Left lung (tissue), 10 donors: ENCODE results near the gene OMP. TPM values are rescaled to one million over a fixed set of nuclear protein-coding genes. Genes with fewer than 3 reads are reported as not detected.

ENCODE experiments used
- ATAC-seq: fragments of 200-7000 bp; cut with Tn5 transposase; one replicate; pipeline ENCODE4 v1.9.1; 2020; ENCODE audit warnings: moderate library complexity
- DNase-seq, 4 donors: peaks; one replicate each; pipeline ENCODE4 v3.0.0-alpha.2; 2013 to 2020
- H3K27ac ChIP-seq, 2 donors: fragments of 200-600 bp; sonication (generic) in 1 of 2; one replicate each; pipeline versions ENCODE4 v1.5.0 to v1.8.0; 2020 to 2021
- H3K27me3 ChIP-seq, 2 donors: fragments of 200-600 bp; sonication (generic) in 1 of 2; one replicate each; pipeline versions ENCODE4 v1.5.0 to v1.8.0; 2020 to 2021
- H3K36me3 ChIP-seq, 2 donors: fragments of 200-600 bp; sonication (generic) in 1 of 2; one replicate each; pipeline versions ENCODE4 v1.5.0 to v1.8.0; 2020 to 2021
- H3K4me1 ChIP-seq, 2 donors: fragments of 200-600 bp; one replicate each; pipeline ENCODE4 v1.8.0; 2021
- H3K4me3 ChIP-seq, 2 donors: fragments of 200-600 bp; sonication (generic) in 1 of 2; one replicate each; pipeline versions ENCODE4 v1.5.0 to v1.8.0; 2020 to 2021; ENCODE audit warnings: mild to moderate bottlenecking in 1 of 2
- H3K9me3 ChIP-seq, 2 donors: fragments of 200-600 bp; sonication (generic) in 1 of 2; one replicate each; pipeline versions ENCODE4 v1.5.0 to v1.8.0; 2020 to 2021
- intact Hi-C, 2 donors: fragments of 100-400 bp; cut with DNase I; formaldehyde crosslinking; loops; one replicate each; pipeline versions ENCODE4 v1.11.2 to v1.14.2; 2022
- polyA plus RNA-seq, 6 donors: library from polyadenylated mRNA; unstranded; fragments of 120-200 nt; gene quantifications; one replicate each; pipeline ENCODE4 v1.2.1, GENCODE V29; 2013; ENCODE audit not compliant: insufficient read length in 6 of 6
- total RNA-seq, 2 donors: library from RNA; stranded (reverse); fragmentation: NEBNext Ultra II Directional; extraction: Animal tissue kit (Norgen Biotek cat#: 25700); gene quantifications; one replicate each; pipeline ENCODE4 v1.2.1, GENCODE V29; 2021
- TF ChIP-seq, protein P1 (sequence below), 2 donors: fragments of 200-600 bp; sonication (generic) in 1 of 2; IDR thresholded peaks; one replicate each; pipeline versions ENCODE4 v1.5.0 to v1.8.0; 2021; ENCODE audit warnings: antibody characterized with exemption in 2 of 2
- donor health status: DM: no; HTN: yes; CAD: no.
- donor health status: DM: no; HTN: no; CAD: no.

OMP gene
- total and polyA plus RNA-seq, 8 donors = 0.34 to 0.46 (median 0.40) TPM; not detected in 4

DNA sequence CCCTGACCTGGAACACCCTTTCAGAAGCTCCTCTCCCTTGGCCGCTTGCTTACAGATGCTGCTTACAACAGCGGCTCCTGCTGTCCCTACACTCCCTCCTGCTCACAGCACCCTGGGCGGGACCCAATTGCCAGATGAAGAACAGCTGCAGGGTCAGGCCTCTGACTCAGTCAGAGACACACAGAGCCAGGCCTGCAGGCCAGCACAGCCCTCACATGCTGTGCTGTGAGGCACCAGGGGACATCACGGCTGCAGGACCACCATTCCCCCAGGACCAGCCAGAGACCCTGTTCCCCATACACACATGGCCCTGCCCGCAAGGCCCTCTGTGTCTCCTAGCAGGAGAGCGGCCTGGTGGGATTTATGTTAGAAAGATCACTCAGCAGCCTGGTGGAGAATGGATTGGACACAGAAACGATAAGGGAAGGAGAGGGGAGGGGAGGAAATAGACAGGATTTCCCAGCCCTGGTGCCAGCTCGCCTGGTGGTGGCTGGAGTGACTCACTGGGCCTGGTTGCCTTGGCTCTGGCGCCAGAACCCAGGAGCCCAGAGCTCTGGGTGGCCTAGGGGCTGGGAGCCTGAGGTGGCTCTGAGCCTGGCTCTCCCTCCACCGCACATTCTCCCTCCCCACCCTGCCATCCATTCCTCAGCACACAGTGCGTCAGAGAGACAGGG lies 29.2 kb upstream of the OMP start:
- peaks cover 26 to 35% of the 10 kb centered on the region in 2 donors for H3K4me1 ChIP-seq
- peak; percentile 78 to 89 (median 81) for DNase-seq
- H3K9me3 ChIP-seq = no peaks in the 10 kb centered on the region
- intact Hi-C loops = no loop called here
- no peak overlapping the region for H3K4me3 ChIP-seq
- H3K27me3 ChIP-seq = no peaks in the 10 kb centered on the region
- TF ChIP-seq, protein P1, sequence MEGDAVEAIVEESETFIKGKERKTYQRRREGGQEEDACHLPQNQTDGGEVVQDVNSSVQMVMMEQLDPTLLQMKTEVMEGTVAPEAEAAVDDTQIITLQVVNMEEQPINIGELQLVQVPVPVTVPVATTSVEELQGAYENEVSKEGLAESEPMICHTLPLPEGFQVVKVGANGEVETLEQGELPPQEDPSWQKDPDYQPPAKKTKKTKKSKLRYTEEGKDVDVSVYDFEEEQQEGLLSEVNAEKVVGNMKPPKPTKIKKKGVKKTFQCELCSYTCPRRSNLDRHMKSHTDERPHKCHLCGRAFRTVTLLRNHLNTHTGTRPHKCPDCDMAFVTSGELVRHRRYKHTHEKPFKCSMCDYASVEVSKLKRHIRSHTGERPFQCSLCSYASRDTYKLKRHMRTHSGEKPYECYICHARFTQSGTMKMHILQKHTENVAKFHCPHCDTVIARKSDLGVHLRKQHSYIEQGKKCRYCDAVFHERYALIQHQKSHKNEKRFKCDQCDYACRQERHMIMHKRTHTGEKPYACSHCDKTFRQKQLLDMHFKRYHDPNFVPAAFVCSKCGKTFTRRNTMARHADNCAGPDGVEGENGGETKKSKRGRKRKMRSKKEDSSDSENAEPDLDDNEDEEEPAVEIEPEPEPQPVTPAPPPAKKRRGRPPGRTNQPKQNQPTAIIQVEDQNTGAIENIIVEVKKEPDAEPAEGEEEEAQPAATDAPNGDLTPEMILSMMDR (IDR thresholded peaks at IDR 0.05) = peak in 1 of 2 donors; percentile 13
- peak overlapping the region; percentile 55 to 81 for H3K27ac ChIP-seq
- ATAC-seq = peak; percentile 83
- no peaks in the 10 kb centered on the region for H3K36me3 ChIP-seq

DNA sequence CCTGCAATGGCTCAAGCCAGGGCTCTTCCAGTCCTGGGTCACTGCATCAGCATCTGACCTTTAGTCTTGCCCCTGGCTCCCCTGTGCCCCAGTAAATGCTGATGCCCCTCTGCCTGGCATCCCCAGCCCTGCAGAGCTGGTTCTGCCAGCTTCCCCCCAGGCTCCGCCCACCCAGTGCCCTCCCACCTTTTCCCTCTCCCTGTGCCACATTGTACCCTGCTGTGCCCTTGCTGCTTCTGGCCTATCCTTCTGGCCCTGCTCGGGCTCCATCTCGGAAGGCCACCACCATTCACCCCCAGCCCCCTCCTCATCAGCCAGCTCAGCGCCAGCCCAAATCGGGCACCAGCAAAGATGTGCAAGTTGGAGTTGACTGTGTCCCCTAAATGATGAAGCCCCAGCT lies 28.4 kb upstream of the OMP start:
- TF ChIP-seq, protein P1 (IDR thresholded peaks at IDR 0.05) = no peak
- intact Hi-C loops = no loop called here
- Histone ChIP-seq H3K27me3 (no peaks in the 10 kb centered on the region), H3K36me3 (no peaks in the 10 kb centered on the region), H3K4me1 (peaks cover 26 to 35% of the 10 kb centered on the region in 2 donors), H3K27ac (peak overlapping the region; percentile 55 to 81), H3K9me3 (no peaks in the 10 kb centered on the region), H3K4me3 (no peak overlapping the region)
- peak; percentile 16 for ATAC-seq
- DNase-seq = peak in 1 of 4 donors; percentile 60

DNA sequence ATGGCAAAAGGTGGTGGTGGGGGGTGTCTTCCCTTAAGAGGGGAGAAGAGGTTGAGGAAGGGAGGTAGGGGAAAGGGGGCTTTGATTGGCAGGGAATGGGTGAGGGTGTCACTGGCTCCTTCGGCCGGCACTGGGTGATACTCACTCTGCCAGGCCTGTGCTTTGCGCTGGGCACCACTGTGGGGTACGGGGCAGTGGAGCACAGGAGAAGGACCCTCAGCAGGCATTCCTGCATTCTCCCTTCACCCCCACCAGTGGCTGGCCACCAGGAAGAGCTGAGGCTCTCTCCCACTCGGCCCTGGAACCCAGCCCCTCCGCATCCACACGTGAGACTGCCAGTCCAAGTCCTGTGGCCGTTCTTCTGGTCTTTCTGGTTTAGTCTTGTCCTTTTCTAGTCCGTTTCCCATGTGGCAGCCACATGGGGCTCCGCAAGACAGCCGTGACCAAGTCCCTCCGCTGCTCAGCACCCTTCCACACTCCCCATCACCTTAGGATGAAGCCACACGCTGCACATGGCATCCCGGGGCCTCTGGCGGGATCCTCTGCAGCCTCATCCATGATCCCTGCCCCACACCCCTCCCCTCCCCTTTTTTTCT lies 27.9 kb upstream of the OMP start:
- Histone ChIP-seq H3K36me3 (no peaks in the 10 kb centered on the region), H3K27me3 (no peaks in the 10 kb centered on the region), H3K9me3 (no peaks in the 10 kb centered on the region), H3K27ac (peak overlapping the region in 1 of 2 donors; percentile 55), H3K4me3 (no peak overlapping the region), H3K4me1 (peaks cover 26 to 35% of the 10 kb centered on the region in 2 donors)
- ATAC-seq = no peak
- DNase-seq = peak in 1 of 4 donors; percentile 39
- intact Hi-C loops = no loop called here
- TF ChIP-seq, protein P1 (IDR thresholded peaks at IDR 0.05) = no peak

DNA sequence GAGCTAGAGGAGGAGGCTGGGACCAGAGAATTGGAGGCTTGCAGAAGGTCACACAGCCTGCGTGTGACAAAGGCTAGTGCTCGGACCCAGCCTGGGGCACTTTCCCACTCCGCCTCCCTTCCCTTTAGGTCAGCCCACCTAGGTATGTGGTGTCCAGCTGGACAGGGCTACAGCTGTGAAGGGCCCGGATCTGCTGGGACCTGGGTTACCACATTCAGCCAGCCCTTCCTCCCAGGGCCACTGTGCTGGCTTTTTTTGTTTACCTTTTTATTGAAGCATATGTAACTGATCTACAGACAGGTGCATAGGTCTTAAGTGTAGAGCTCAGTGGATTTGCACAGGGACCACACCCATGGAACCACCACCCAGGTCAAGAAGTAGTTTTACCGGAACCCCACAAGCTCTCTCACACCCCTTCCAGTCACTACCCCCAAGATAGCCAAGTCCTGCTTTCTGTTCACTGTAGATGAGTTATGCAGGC lies 27.2 kb upstream of the OMP start:
- DNase-seq (no peak), ATAC-seq (peak; percentile 59)
- intact Hi-C loops = no loop called here
- Histone ChIP-seq H3K27ac (no peak overlapping the region), H3K27me3 (no peaks in the 10 kb centered on the region), H3K4me3 (no peak overlapping the region), H3K4me1 (peaks cover 26 to 35% of the 10 kb centered on the region in 2 donors), H3K9me3 (no peaks in the 10 kb centered on the region), H3K36me3 (no peaks in the 10 kb centered on the region)
- TF ChIP-seq, protein P1 (IDR thresholded peaks at IDR 0.05) = no peak

DNA sequence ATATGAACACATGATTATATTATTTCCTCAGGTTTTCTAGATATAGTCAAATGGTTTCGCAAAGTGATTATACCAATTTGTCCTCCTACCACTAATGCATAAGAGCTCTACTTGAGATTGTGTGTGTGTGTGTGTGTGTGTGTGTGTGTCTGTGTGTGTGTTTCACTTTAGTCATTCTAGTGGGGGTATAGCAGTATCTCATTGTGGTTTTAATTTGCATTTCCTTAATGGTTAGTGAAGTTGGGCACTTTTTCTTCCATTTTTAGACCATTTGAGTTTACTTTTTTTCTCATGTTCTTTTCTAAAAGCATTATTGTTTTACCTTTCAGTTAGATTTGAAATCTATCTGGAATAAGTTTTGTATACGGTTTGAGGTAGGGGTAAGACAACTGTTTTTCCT lies 23.0 kb upstream of the OMP start:
- no peak for ATAC-seq
- Histone ChIP-seq H3K4me3 (no peak overlapping the region), H3K27ac (no peak overlapping the region), H3K36me3 (no peaks in the 10 kb centered on the region), H3K4me1 (peaks cover 5 to 16% of the 10 kb centered on the region in 2 donors), H3K9me3 (no peaks in the 10 kb centered on the region), H3K27me3 (no peaks in the 10 kb centered on the region)
- TF ChIP-seq, protein P1 (IDR thresholded peaks at IDR 0.05) = no peak
- no peak for DNase-seq
- intact Hi-C loops = no loop called here
